Adrenal gland (tissue), 12 donors: ENCODE results near the gene AMY1B. TPM values are rescaled to one million over a fixed set of nuclear protein-coding genes. Genes with fewer than 3 reads are reported as not detected.
"Not testable (repeated sequence)": the region's sequence is repeated elsewhere in the genome, so short reads cannot be mapped to it uniquely, and the experiment has no call there.

Experiments
- DNase-seq, 7 donors: peaks; one replicate each; pipeline ENCODE4 v3.0.0-alpha.2; 2019 to 2020
- H3K27ac ChIP-seq, 5 donors: fragments of 200-600 bp; sonication (generic) in 4 of 5; 1 replicate in 3 of 5; 2 replicates in 2 of 5; pipeline versions ENCODE4 v1.5.1 to v1.8.0; 2016 to 2020; ENCODE audit warnings: mild to moderate bottlenecking in 1 of 5
- H3K27me3 ChIP-seq: fragments of 200-600 bp; 2 replicates; pipeline ENCODE4 v1.8.0; 2021
- H3K36me3 ChIP-seq, 2 donors: fragments of 200-600 bp; replicated peaks in 1 of 2; 1 replicate in 1 of 2; 2 replicates in 1 of 2; pipeline versions ENCODE4 v1.5.1 to v1.8.0; 2018 to 2022
- H3K4me1 ChIP-seq, 2 donors: fragments of 200-600 bp; replicated peaks in 1 of 2; 1 replicate in 1 of 2; 2 replicates in 1 of 2; pipeline versions ENCODE4 v1.5.1 to v1.8.0; 2018 to 2021
- H3K4me3 ChIP-seq, 4 donors: fragments of 200-600 bp; sonication (generic) in 3 of 4; one replicate each; pipeline ENCODE4 v1.5.1; 2016 to 2018
- H3K9me3 ChIP-seq, 3 donors: fragments of 200-600 bp; sonication (generic) in 1 of 3; replicated peaks in 1 of 3; 1 replicate in 2 of 3; 2 replicates in 1 of 3; pipeline versions ENCODE4 v1.5.1 to v1.8.0; 2016 to 2021
- WGBS, 4 donors: extraction: QIAGEN DNeasy Blood & Tissue Kit in 2 of 4; methylation state at CpG; one replicate each; pipeline versions ENCODE4 v1.1.5 to v1.1.7; 2013 to 2017; 5-methylcytosine and 5-hydroxymethylcytosine counted together
- intact Hi-C, 2 donors: fragments of 100-400 bp; cut with DNase I; formaldehyde crosslinking; loops; one replicate each; pipeline versions ENCODE4 v1.14.1 to v1.15.0; 2022 to 2023
- polyA plus RNA-seq, 3 donors: library from polyadenylated mRNA; stranded (reverse); fragments of 200-250 nt in 2 of 3; fragments of 350-450 nt in 1 of 3; fragmentation: Illumina TruSeq in 1 of 3; extraction: RNeasy Lipid Tissue Mini Kit (QIAGEN cat#74804) in 1 of 3; gene quantifications; one replicate each; pipeline ENCODE4 v1.2.3, GENCODE V29; 2013 to 2014
- small RNA-seq, 2 donors: library from RNA; depleted of rRNA; stranded (forward); fragments of <200 nt; gene quantifications; one replicate each; pipeline ENCODE3, GENCODE V24; 2016
- total RNA-seq, 9 donors: library from RNA; depleted of rRNA in 4 of 9; stranded (reverse); fragments of >200 nt in 4 of 9; fragments of 120-200 nt in 1 of 9; fragmentation: NEBNext Ultra II Directional in 1 of 9; extraction: Animal tissue kit (Norgen Biotek cat#: 25700) in 1 of 9; gene quantifications; one replicate each; pipeline versions ENCODE4 v1.1.0 to v1.2.4, GENCODE V29; 2013 to 2023
- donor health status: healthy with polysubstance abuse.
- donor health status: Bipolar disorder and iron deficiency.
- donor health status: DM: yes; HTN: yes; CAD: no.
- donor health status: DM: no; HTN: no; CAD: no.
- donor health status: DM: no; HTN: no; CAD: no.
- donor health status: DM: yes; HTN: yes; CAD: no.

The AMY1B gene
- total and polyA plus RNA-seq, 12 donors, result not detected

DNA sequence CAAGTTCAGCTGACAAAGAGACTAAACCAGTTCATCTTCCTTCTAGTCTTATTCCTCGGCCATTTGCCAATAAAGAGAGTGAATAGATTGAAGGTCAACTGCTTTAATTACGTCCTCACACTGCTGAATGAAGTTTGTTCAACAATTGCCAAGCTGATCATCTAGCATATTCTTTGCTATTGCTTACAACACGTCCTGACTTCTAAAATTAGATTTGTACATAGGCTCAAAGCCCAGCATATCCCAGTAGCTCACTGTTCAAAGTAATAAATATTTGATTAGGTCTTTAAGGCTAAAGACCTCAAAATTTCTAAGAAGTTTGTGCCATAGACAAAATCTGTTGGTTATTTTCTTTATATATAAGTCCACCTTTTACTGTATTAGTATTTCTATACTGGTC lies 19.7 kb downstream of the AMY1B start:
- H3K27ac ChIP-seq, H3K9me3 ChIP-seq, H3K4me3 ChIP-seq, intact Hi-C loops, H3K36me3 ChIP-seq, DNase-seq, H3K4me1 ChIP-seq, H3K27me3 ChIP-seq: not testable (repeated sequence)
- no CpG with 5 or more reads among the region's 3 CpGs for WGBS, 4 donors

DNA sequence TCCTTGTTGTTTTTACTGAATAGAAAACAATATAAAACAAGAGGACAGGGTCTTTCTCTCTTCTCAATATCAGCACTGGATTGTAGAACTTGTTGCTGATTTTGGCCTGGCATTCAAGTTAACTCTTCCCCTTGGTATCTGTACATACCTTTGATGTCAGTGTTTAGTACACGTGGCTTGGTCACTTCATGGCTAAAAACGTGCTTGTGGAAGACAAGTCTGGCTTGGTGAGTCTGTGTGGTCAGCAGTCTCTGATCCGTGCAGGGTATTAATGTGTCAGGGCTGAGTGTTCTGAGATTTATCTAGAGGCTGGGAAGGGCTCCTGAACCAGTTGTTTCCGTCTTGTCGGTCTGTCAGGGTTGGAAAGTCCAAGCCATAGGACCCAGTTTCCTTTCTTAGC lies 40.5 kb downstream of the AMY1B start, which contains the start of gene AMY1A:
AMY1A (plus strand) TSS at position 301 of the 400 bp plus-strand sequence. CDS start 571 bp downstream, outside the sequence.
- H3K4me3 ChIP-seq, H3K9me3 ChIP-seq, intact Hi-C loops, H3K27me3 ChIP-seq, H3K27ac ChIP-seq, H3K36me3 ChIP-seq, DNase-seq, H3K4me1 ChIP-seq: not testable (repeated sequence)
- no CpG with 5 or more reads among the region's 5 CpGs for WGBS, 4 donors

DNA sequence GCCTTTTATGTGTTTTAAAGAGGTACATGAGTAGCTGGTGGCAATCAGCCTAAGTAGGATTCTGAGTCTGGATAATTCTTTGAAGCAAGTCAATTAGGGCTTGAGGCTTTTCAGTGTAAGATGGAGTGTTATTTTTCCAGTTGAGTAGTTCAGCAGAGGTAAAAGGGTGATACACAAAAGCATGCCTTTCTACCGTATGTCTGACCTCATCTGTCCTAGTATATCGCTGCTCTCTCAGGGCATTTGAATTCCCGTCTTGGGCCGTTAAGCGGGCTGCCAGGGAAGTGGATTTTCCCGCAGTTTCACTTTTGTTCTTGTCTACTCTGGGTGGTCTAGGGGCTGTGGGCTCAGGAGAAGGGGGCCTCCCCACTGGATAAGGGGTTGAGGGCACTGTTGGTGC lies 41.9 kb downstream of the AMY1B start:
- H3K4me3 ChIP-seq, H3K4me1 ChIP-seq, H3K27me3 ChIP-seq, DNase-seq, H3K36me3 ChIP-seq, H3K27ac ChIP-seq, H3K9me3 ChIP-seq, intact Hi-C loops: not testable (repeated sequence)
- no CpG with 5 or more reads among the region's 6 CpGs for WGBS, 4 donors

DNA sequence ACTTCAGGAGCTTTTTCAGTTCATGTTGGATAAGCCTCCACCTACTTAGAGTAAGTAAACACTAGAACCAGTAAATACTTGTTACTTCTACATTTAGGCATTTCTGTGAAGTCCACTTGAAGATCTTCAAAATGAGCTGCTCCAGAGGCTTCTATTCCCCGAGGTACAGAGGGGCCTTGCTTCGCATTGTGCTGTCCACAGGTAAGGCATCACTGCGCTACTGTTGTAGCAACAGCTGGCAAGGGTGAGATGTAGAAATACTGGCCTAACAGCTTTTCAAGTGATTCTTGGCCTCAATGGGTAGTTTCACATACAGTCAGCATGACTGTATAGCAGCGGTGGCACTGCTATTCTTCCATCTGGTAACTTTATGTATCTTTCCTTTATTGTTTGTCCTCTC lies 45.1 kb downstream of the AMY1B start:
- H3K36me3 ChIP-seq, H3K4me1 ChIP-seq, H3K9me3 ChIP-seq, intact Hi-C loops, H3K27ac ChIP-seq, H3K4me3 ChIP-seq, DNase-seq, H3K27me3 ChIP-seq: not testable (repeated sequence)
- no CpG with 5 or more reads among the region's 4 CpGs for WGBS, 4 donors

DNA sequence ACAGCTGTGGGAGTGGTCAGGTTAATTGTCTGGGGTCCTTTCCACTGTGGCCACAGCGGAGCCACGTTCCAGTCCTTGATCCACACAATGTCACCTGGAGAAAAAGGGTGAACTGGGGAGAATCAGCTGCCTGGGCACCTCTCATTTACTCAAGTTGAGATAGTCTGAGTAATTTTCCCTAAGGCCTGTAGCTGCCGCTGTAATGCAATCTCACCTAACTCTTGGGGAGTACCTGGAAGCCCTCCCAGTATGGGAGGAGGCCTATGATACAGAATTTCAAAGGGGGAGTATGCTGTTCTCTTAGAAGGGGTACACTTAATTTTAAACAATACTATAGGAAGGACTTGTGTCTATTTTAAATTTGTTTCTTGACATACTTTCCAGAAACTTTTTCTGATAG lies 45.7 kb downstream of the AMY1B start:
- H3K27ac ChIP-seq, H3K4me1 ChIP-seq, DNase-seq, H3K36me3 ChIP-seq, intact Hi-C loops, H3K27me3 ChIP-seq, H3K9me3 ChIP-seq, H3K4me3 ChIP-seq: not testable (repeated sequence)
- no CpG with 5 or more reads among the region's 3 CpGs for WGBS, 4 donors

- H3K9me3 ChIP-seq, H3K36me3 ChIP-seq, H3K4me1 ChIP-seq, intact Hi-C loops, H3K27ac ChIP-seq, H3K27me3 ChIP-seq, H3K4me3 ChIP-seq, DNase-seq: not testable (repeated sequence)
- WGBS, 4 donors, result no CpG with 5 or more reads among the region's 3 CpGs
Observed at GRCh38 chr1:103643908-103644307, 52.1 kb downstream of the AMY1B start.

- H3K27ac ChIP-seq, H3K4me1 ChIP-seq, H3K36me3 ChIP-seq, DNase-seq, intact Hi-C loops, H3K27me3 ChIP-seq, H3K9me3 ChIP-seq, H3K4me3 ChIP-seq: not testable (repeated sequence)
- WGBS, 4 donors, result no CpG with 5 or more reads among the region's 3 CpGs
Observed at GRCh38 chr1:103641194-103641593, 54.8 kb downstream of the AMY1B start.

Small RNA genes within 50 kb of the gene (small RNA-seq; reads per million reads assigned to genes)
- gene AC105272.1, result 0 reads per million in 2 donors

Other genes with a start within 250 kb of the AMY1B start
- 10 to 100 TPM in 8 of 9 donors, 1 to 10 TPM in 1; 7.4 to 41.3 (median 23.7) TPM for gene RNPC3, start 170.5 kb downstream of the AMY1B start, total RNA-seq
- 10 to 100 TPM in 2 of 3 donors, 1 to 10 TPM in 1; 5.8 to 24.1 (median 12.7) TPM for gene RNPC3, start 170.5 kb downstream of the AMY1B start, polyA plus RNA-seq
- gene AMY2B, start 124.6 kb downstream of the AMY1B start, total RNA-seq, result 10 to 100 TPM in 7 of 9 donors, 1 to 10 TPM in 2; 6.1 to 26.4 (median 14.4) TPM
- 100 to 1,000 TPM in 1 of 3 donors, 10 to 100 TPM in 1, 1 to 10 TPM in 1; 7.9 to 118 (median 88.6) TPM for gene AMY2B, start 124.6 kb downstream of the AMY1B start, polyA plus RNA-seq
- under 1 TPM in 5 of 9 donors, not detected in 4; 0.17 to 0.74 (median 0.32) TPM for gene AMY2A, start 78.8 kb downstream of the AMY1B start, total RNA-seq
- gene AMY2A, start 78.8 kb downstream of the AMY1B start, polyA plus RNA-seq, result under 1 TPM in 1 of 3 donors, not detected in 2; 0.30 TPM
- gene AMY1A, start 40.5 kb downstream of the AMY1B start, total RNA-seq, result not detected
- gene AMY1A, start 40.5 kb downstream of the AMY1B start, polyA plus RNA-seq, result not detected
- not detected for gene AMY1C, start 53.7 kb upstream of the AMY1B start, total RNA-seq
- not detected for gene AMY1C, start 53.7 kb upstream of the AMY1B start, polyA plus RNA-seq